ENCODE data around the gene TUBA4B.

TUBA4B gene

DNA sequence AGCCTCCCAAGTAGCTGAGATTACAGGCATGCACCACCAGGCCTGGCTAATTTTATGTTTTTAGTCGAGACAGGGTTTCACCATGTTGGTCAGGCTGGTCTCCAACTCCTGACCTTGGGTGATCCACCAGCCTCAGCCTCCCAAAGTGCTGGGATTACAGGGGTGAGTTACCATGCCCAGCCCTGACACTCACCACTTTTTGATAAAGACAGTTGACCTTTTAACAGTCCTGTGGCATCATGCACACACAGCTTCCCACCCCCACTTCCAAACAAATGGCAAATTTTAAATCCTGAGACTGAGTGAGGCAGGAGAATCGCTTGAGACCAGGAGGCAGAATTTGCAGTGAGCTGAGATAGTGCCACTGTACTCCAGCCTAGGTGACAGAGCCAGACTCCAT lies 20.0 kb downstream of the TUBA4B start:
- no CpG with 5 or more reads among the region's 2 CpGs for WGBS (ENCODE audit: extremely low coverage, insufficient coverage, insufficient read length)
- H3K27ac ChIP-seq (ENCODE audit: low read depth, low read length): no peak overlapping the region
- no peaks in the 10 kb centered on the region for H3K9me3 ChIP-seq (ENCODE audit: insufficient read depth, low read depth, low read length)
- H2AK5ac ChIP-seq (ENCODE audit: low read length): no peak overlapping the region
- no peak overlapping the region for H3K9ac ChIP-seq (ENCODE audit: low read length)
- H4K8ac ChIP-seq (ENCODE audit: low read depth, low read length): no peak overlapping the region
- H3K79me1 ChIP-seq (ENCODE audit: low read length): peaks cover 11% of the 10 kb centered on the region
- peak overlapping the region; percentile 29 for H4K91ac ChIP-seq (ENCODE audit: low read depth, low read length)
- H3K27me3 ChIP-seq (ENCODE audit: insufficient read depth, low read length): no peaks in the 10 kb centered on the region
- H3K14ac ChIP-seq (ENCODE audit: low read length): no peak overlapping the region
- H3K23ac ChIP-seq (ENCODE audit: low read length): no peak overlapping the region
- H3K4ac ChIP-seq (ENCODE audit: low read depth, low read length): no peak overlapping the region
- H3K4me3 ChIP-seq (ENCODE audit: low read depth, low read length): no peak overlapping the region
- H3K4me2 ChIP-seq (ENCODE audit: low read length): no peak overlapping the region
- no peak overlapping the region for H2BK12ac ChIP-seq (ENCODE audit: low read length)
- H3K18ac ChIP-seq (ENCODE audit: low read length): no peak overlapping the region
- H4K12ac ChIP-seq (ENCODE audit: low read depth, low read length): no peak overlapping the region
- peak in 1 of 2 donors; percentile 34 for DNase-seq
- peaks cover 13 to 14% of the 10 kb centered on the region in 2 experiments for H3K4me1 ChIP-seq (ENCODE audit: control insufficient read depth in 1 of 2, insufficient read depth in 2 of 2, low read length in 2 of 2)
- H2AFZ ChIP-seq (ENCODE audit: insufficient read depth, low read length, poor library complexity): no peak overlapping the region
- H3K36me3 ChIP-seq (ENCODE audit: control insufficient read depth in 1 of 2, insufficient read depth in 2 of 2, low read length in 2 of 2): no peaks in the 10 kb centered on the region
- peaks cover 2% of the 10 kb centered on the region for H3K79me2 ChIP-seq (ENCODE audit: control insufficient read depth, insufficient read depth, low read length, poor library complexity)
- no peak overlapping the region for H2BK5ac ChIP-seq (ENCODE audit: low read depth, low read length, poor library complexity)
- no peak overlapping the region for H2BK120ac ChIP-seq (ENCODE audit: insufficient read depth, low read length, poor library complexity)

DNA sequence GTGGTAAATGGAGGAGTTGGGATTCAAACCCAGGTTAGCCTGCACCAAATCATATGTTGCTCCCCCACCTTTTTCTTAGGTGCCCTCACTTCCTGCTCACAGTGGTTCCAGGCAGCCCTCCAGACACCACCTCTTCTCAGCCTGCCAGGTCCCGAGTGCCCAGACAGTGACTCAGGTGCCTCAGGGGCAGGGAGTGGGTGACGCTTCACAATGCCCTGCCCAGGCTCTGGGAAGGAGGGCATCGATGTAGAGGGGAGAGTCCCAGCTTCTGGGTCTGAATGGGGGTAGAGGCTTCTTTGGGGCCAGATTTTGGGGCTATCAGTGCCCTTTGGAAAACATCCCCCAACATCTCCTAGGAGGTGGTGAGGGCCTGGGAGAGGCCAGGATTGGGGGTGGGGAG lies 20.9 kb downstream of the TUBA4B start:
- H3K4me1 ChIP-seq (ENCODE audit: control insufficient read depth in 1 of 2, insufficient read depth in 2 of 2, low read length in 2 of 2): peaks cover 18 to 22% of the 10 kb centered on the region in 2 experiments
- H3K4me2 ChIP-seq (ENCODE audit: low read length): peak overlapping the region; percentile 50
- H2BK5ac ChIP-seq (ENCODE audit: low read depth, low read length, poor library complexity): peak overlapping the region; percentile 88
- H3K79me2 ChIP-seq (ENCODE audit: control insufficient read depth, insufficient read depth, low read length, poor library complexity): peaks cover 2% of the 10 kb centered on the region
- peak overlapping the region; percentile 28 for H2AFZ ChIP-seq (ENCODE audit: insufficient read depth, low read length, poor library complexity)
- peak overlapping the region; percentile 80 for H3K14ac ChIP-seq (ENCODE audit: low read length)
- H4K8ac ChIP-seq (ENCODE audit: low read depth, low read length): peak overlapping the region; percentile 63
- H3K23ac ChIP-seq (ENCODE audit: low read length): no peak overlapping the region
- no peaks in the 10 kb centered on the region for H3K9me3 ChIP-seq (ENCODE audit: insufficient read depth, low read depth, low read length)
- H2BK12ac ChIP-seq (ENCODE audit: low read length): peak overlapping the region; percentile 58
- no peak overlapping the region for H3K4me3 ChIP-seq (ENCODE audit: low read depth, low read length)
- peak overlapping the region; percentile 80 for H2BK120ac ChIP-seq (ENCODE audit: insufficient read depth, low read length, poor library complexity)
- H4K12ac ChIP-seq (ENCODE audit: low read depth, low read length): peak overlapping the region; percentile 71
- H3K27ac ChIP-seq (ENCODE audit: low read depth, low read length): peak overlapping the region; percentile 96
- peak overlapping the region; percentile 21 for H2AK5ac ChIP-seq (ENCODE audit: low read length)
- H4K91ac ChIP-seq (ENCODE audit: low read depth, low read length): peak overlapping the region; percentile 95
- H3K27me3 ChIP-seq (ENCODE audit: insufficient read depth, low read length): no peaks in the 10 kb centered on the region
- H3K9ac ChIP-seq (ENCODE audit: low read length): no peak overlapping the region
- peaks cover 19% of the 10 kb centered on the region for H3K79me1 ChIP-seq (ENCODE audit: low read length)
- peak overlapping the region; percentile 71 for H3K18ac ChIP-seq (ENCODE audit: low read length)
- peak; percentile 93 for DNase-seq
- no CpG with 5 or more reads among the region's 3 CpGs for WGBS (ENCODE audit: extremely low coverage, insufficient coverage, insufficient read length)
- H3K36me3 ChIP-seq (ENCODE audit: control insufficient read depth in 1 of 2, insufficient read depth in 2 of 2, low read length in 2 of 2): no peaks in the 10 kb centered on the region
- no peak overlapping the region for H3K4ac ChIP-seq (ENCODE audit: low read depth, low read length)

DNA sequence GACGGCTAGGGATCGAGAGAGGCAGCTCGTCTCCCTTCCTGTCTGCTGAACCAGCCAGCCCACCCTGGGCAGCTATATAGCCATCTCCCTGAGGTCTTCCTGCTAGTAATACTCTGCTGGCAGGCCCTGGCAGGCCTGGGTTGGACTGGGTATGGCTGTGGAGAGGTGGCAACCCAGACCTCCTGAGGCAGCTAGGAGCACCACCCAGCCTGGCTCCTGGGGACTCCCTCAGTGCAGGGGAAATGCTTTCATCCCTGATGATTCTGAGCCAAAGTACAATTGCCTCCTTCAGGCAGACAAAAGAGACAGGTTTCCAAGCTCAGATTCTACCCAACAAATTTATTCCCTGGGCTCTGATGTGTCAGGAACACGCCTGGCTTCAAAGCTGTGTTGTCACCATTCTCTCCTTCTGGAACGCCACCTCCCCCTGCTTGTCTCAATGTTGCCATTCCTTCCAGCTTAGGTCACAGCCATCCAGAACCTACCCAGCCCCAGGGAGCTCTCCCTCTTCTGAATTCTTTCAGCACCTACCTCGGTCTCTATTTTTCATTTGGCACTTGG lies 21.4 kb downstream of the TUBA4B start:
- no peak overlapping the region for H3K9ac ChIP-seq (ENCODE audit: low read length)
- peak overlapping the region; percentile 95 for H4K91ac ChIP-seq (ENCODE audit: low read depth, low read length)
- H3K4me2 ChIP-seq (ENCODE audit: low read length): peak overlapping the region; percentile 50
- no peak overlapping the region for H3K4ac ChIP-seq (ENCODE audit: low read depth, low read length)
- DNase-seq: peak; percentile 93 to 96
- H3K27me3 ChIP-seq (ENCODE audit: insufficient read depth, low read length): no peaks in the 10 kb centered on the region
- H2BK120ac ChIP-seq (ENCODE audit: insufficient read depth, low read length, poor library complexity): peak overlapping the region; percentile 80
- peaks cover 18 to 22% of the 10 kb centered on the region in 2 experiments for H3K4me1 ChIP-seq (ENCODE audit: control insufficient read depth in 1 of 2, insufficient read depth in 2 of 2, low read length in 2 of 2)
- H3K4me3 ChIP-seq (ENCODE audit: low read depth, low read length): no peak overlapping the region
- H3K36me3 ChIP-seq (ENCODE audit: control insufficient read depth in 1 of 2, insufficient read depth in 2 of 2, low read length in 2 of 2): no peaks in the 10 kb centered on the region
- H3K14ac ChIP-seq (ENCODE audit: low read length): peak overlapping the region; percentile 80
- H3K9me3 ChIP-seq (ENCODE audit: insufficient read depth, low read depth, low read length): no peaks in the 10 kb centered on the region
- H4K12ac ChIP-seq (ENCODE audit: low read depth, low read length): peak overlapping the region; percentile 71
- peak overlapping the region; percentile 28 for H2AFZ ChIP-seq (ENCODE audit: insufficient read depth, low read length, poor library complexity)
- no peak overlapping the region for H3K23ac ChIP-seq (ENCODE audit: low read length)
- H3K79me2 ChIP-seq (ENCODE audit: control insufficient read depth, insufficient read depth, low read length, poor library complexity): peaks cover 4% of the 10 kb centered on the region
- H4K8ac ChIP-seq (ENCODE audit: low read depth, low read length): peak overlapping the region; percentile 63
- peak overlapping the region; percentile 88 for H2BK5ac ChIP-seq (ENCODE audit: low read depth, low read length, poor library complexity)
- no CpG with 5 or more reads among the region's 6 CpGs for WGBS (ENCODE audit: extremely low coverage, insufficient coverage, insufficient read length)
- H2AK5ac ChIP-seq (ENCODE audit: low read length): peak overlapping the region; percentile 21
- peaks cover 23% of the 10 kb centered on the region for H3K79me1 ChIP-seq (ENCODE audit: low read length)
- H3K27ac ChIP-seq (ENCODE audit: low read depth, low read length): peak overlapping the region; percentile 96
- H2BK12ac ChIP-seq (ENCODE audit: low read length): peak overlapping the region; percentile 58
- peak overlapping the region; percentile 71 for H3K18ac ChIP-seq (ENCODE audit: low read length)

DNA sequence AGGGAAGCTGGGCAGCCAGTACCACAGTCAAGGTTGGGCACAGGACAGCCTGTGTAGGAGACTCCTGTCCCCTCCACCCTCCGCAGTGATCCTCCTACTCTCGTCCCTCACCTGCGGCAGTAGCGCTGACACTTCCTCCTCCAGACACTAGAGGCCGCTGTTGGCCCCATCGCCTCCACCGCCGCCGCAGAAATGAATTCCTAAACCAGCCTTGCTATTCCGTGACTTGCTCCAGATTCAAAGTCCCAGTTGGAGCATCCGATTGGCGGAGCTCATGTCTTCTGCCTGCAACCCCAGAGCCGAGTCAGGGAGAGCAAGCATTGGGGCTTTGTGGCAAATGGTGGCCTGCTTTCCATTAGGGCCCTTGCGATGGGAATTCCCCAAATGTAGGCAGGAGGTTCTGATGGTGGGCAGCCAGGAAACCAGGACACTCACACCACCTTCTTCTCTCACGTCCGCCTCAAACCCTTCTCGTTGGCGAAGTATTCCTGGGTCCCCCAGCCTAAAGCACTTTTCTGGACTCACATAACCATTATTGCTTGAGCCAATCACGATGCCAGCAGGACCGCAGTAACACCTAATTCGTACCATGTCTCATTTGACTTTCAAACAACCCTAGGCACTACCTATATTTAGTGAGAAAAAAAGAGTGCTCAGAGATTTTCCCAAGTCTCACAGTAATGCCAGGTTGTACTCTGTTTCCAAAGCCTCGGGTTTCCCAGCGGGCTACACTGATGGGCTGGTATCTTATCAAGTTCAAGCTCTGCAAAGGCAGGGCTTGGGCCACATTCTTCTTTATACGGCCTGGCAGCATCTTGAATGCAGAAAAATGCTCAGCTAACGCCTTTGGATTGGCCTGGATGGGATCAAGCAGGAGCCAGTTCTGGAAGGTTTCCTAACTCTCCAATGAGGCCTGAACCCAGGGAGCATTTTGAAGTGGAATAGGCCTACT lies 24.9 kb downstream of the TUBA4B start:
- Histone ChIP-seq H3K9me3 (ENCODE audit: insufficient read depth, low read depth, low read length) (no peaks in the 10 kb centered on the region), H2AFZ (ENCODE audit: insufficient read depth, low read length, poor library complexity) (peak overlapping the region; percentile 13), H2BK5ac (ENCODE audit: low read depth, low read length, poor library complexity) (peak overlapping the region; percentile 11), H4K91ac (ENCODE audit: low read depth, low read length) (peak overlapping the region; percentile 49), H4K8ac (ENCODE audit: low read depth, low read length) (peak overlapping the region; percentile 58), H3K18ac (ENCODE audit: low read length) (no peak overlapping the region), H3K79me1 (ENCODE audit: low read length) (peaks cover 27% of the 10 kb centered on the region), H3K27ac (ENCODE audit: low read depth, low read length) (peak overlapping the region; percentile 70), H3K4me1 (ENCODE audit: control insufficient read depth in 1 of 2, insufficient read depth in 2 of 2, low read length in 2 of 2) (peaks cover 23 to 28% of the 10 kb centered on the region in 2 experiments), H3K14ac (ENCODE audit: low read length) (peak overlapping the region; percentile 5), H3K36me3 (ENCODE audit: control insufficient read depth in 1 of 2, insufficient read depth in 2 of 2, low read length in 2 of 2) (peaks cover 20% of the 10 kb centered on the region in 2 experiments), H4K12ac (ENCODE audit: low read depth, low read length) (peak overlapping the region; percentile 22), H2BK12ac (ENCODE audit: low read length) (peak overlapping the region; percentile 19), H3K4me2 (ENCODE audit: low read length) (peak overlapping the region; percentile 49), H3K9ac (ENCODE audit: low read length) (no peak overlapping the region), H3K4me3 (ENCODE audit: low read depth, low read length) (no peak overlapping the region), H2AK5ac (ENCODE audit: low read length) (peak overlapping the region; percentile 5), H3K23ac (ENCODE audit: low read length) (no peak overlapping the region), H3K79me2 (ENCODE audit: control insufficient read depth, insufficient read depth, low read length, poor library complexity) (peaks cover 8% of the 10 kb centered on the region), H3K27me3 (ENCODE audit: insufficient read depth, low read length) (no peaks in the 10 kb centered on the region), H3K4ac (ENCODE audit: low read depth, low read length) (no peak overlapping the region), H2BK120ac (ENCODE audit: insufficient read depth, low read length, poor library complexity) (peak overlapping the region; percentile 52)
- no CpG with 5 or more reads among the region's 25 CpGs for WGBS (ENCODE audit: extremely low coverage, insufficient coverage, insufficient read length)
- peak; percentile 74 to 94 for DNase-seq

Measured in trophoblast cell (in vitro differentiated cells and primary cell).